Lung microvascular endothelial cell (primary cell): ENCODE measurements around the gene STK24. TPM values are rescaled to one million over a fixed set of nuclear protein-coding genes. Genes with fewer than 3 reads are reported as not detected.
"Not testable (repeated sequence)": the region's sequence is repeated elsewhere in the genome, so short reads cannot be mapped to it uniquely, and the experiment has no call there.

Experiments
- DNase-seq, 2 donors: peaks; one replicate each; pipeline versions ENCODE4 v3.0.0 to v3.0.0-alpha.2; 2010; ENCODE audit warnings: low read depth in 2 of 2
- total RNA-seq: library from RNA; depleted of rRNA; stranded (reverse); fragments of >200 nt; gene quantifications from 2 replicates; pipeline ENCODE4 v1.2.1, GENCODE V29; 2014

Gene STK24
- 23.2 and 27.7 TPM in 2 replicates for total RNA-seq

DNA sequence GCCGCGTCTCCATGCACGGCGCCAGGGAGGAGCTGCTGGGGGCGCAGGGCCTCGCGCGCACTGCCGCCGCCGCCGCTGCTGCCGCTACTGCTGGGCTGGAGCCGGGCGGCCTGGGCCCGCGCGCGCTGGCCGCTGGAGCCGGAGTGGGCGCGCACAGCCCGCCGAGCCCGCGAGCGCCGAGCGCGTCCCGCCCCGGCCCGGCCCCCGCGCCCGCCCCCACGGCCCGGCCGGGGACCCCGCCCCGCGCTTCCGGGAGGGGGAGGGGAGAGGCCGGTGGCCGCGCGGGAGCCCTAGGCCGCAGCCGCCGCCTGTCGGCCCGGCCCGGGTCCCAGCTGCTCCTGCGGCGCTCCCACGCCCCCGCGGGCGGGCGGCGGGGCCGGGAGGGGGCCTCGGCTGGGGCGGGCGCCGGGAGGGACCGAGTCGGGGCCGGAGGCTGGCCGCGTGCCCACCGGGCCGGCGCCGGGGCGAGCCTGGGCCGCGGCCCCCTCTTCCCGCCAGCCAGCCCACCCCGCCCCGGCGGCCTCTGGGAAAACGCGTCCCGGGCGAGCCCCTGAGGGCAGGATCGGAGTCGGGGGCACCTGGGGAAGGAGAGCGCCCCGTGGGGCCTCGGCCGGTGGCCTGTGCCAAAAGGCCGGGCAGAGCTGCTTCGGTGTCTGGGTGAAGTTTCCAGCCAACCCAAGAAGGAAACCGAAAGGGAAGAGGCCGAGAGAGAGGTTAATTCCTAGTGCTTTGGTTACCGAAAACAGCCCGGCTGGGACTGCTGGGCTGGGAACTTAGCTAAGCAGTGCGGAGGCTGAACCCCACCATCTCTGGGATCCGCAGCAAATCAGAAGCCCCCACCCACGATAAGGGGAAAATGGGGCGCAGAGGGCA, at the start of gene STK24:
Gene STK24, minus strand, starts transcription at position 145 of the 873 bp plus-strand sequence. CDS start 321 bp downstream, outside the sequence.
- peak; percentile 81 to 83 for DNase-seq

DNA sequence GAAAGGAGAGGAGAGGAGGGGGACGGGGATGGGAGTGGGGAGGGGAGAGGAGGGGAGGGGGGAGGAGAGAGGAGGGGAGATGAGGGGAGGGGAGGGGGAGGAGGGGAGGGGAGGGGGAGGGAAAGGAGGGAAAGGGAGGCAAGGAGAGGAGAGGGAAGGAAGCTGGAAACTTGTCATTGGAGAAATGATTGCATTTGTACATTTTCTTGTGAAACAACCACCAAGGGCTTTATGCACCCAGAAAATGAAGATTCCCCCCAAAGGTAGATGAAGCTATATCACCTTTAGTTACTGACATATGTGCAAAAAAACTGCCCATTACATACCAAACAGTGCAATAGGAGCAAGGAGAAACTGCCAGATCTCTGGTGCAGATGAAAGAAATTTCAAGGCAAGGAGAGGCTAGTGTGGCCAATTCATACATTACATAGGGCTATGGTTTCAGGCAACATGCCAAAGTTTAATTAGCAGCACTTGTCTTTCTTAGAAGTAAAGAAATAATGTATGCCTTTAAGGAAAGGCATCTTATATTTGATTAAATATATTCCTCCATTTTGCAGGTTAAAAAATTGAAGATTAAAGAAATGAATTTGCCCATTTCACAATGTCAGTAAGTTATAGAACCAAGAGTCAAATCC, 49.5 kb upstream of the STK24 start:
- DNase-seq: no peak

DNA sequence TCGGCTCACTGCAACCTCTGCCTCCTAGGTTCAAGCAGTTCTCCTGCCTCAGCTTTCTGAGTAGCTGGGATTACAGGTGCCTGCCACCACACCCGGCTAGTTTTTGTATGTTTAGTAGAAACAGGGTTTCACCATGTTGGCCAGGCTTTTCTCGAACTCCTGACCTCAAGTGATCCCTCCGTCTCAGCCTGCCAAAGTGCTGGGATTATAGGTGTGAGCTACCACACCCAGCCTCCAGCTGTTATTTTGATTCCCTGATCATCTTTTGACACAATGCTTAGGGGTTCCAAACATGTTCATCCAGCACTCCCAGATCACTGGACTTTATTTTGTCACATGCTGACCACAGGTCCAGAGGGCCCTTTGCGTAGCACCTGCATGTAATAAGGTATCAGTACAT, 47.7 kb upstream of the STK24 start:
- not testable (repeated sequence) for DNase-seq

GRCh38 chr13:98622931-98623331, 46.0 kb upstream of the STK24 start:
- DNase-seq: no peak

DNA sequence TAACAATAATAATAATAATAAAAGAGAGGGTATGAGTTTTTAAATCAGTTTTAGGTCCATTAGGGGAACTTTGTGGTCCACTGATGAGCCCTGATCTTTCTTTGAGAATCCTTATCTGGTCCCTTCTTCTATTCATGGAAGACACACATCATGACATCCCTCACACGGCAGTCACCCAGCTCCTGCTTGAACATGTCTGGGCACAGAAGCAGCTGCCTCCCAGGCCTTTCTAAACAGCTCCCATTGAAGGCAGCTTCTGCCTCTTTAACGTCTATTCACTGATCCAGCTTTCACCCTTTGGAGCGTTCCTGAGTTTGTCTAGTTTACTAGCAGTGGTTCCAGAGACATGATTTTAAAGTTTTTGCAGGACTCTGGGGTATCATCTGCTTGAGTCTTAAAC, 42.6 kb upstream of the STK24 start:
- no peak for DNase-seq

- not testable (repeated sequence) for DNase-seq
These were observed 38.7 kb upstream of the STK24 start for GRCh38 chr13:98615595-98615994.

DNA sequence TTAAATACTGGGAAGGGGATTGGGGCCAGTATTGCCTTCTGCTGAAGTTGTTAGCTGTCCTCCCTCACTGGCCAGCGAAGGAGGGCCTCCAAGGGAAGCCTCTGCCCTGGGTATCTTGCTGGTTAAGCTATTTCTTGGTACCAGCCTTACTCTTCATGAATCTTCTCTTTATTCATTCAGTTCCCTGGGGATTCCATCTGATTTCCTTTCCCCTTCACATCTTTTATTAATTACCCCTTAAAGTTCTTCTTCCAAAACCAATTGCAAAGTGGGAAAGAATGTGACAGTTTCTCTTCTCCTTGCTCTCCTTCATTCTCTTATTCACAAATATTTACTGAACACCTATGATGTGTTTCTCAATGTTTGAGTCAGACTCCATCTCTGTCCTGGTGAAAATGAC, 36.7 kb upstream of the STK24 start:
- no peak for DNase-seq

DNA sequence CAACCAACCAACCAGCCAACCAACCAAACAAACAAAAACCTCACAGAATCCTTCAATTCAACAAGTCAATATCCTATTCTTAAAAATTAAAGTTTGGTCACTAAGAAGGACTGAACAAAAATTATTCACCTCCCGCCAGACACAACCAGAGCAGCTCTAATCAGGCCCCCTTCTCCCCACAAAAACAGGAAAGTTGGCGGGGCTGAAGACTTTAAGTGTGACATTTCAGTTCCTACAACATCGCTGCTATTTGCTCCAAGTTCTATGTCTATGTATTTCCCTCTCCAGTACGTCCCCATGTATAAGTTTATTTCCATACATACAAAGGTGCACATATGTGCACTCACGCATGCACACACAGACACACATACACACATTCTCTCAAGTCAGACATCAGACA, 32.8 kb upstream of the STK24 start:
- no peak for DNase-seq

DNA sequence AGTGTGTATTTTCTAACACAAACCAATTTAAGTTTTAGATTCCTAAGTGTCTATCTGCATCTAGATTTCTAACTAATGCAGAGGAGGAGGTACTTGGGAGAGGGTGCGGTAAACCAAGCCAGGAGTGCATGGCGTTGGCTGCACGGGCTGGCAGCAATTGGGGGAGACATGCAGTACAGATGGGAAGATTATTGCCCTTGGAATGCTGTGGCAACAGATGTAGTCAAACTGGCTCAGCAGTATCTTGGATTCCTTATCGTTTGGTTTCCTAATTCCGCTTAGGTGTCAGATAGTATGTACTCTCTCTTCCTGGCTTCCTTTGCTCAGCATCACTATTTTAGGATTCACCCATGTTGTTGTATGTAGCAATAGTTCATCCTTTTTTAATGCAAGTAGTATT, 29.4 kb upstream of the STK24 start:
- DNase-seq: no peak

GRCh38 chr13:98599502-98600328, 22.8 kb upstream of the STK24 start:
- DNase-seq: no peak

- DNase-seq: peak; percentile 29 to 36
These were observed 21.1 kb upstream of the STK24 start for GRCh38 chr13:98598043-98598442.

DNA sequence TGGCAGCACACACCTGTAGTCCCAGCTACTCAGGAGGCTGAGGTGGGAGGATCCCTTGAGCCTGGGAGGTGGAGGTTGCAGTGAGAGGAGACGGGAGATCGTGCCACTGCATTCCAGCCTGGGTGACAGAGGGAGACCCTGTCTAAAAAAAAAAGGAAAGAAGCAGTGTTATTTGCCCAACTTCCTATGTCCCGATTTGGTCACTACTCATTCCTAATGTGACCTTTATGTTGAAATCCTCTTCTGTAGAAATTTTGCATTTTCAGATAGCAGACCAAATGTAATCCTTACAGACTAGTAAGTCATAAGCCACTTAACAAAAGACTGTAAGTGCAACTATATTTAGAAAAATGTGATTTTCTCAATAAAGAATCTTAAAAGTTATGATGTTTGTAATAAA, 18.2 kb upstream of the STK24 start:
- DNase-seq: no peak

DNA sequence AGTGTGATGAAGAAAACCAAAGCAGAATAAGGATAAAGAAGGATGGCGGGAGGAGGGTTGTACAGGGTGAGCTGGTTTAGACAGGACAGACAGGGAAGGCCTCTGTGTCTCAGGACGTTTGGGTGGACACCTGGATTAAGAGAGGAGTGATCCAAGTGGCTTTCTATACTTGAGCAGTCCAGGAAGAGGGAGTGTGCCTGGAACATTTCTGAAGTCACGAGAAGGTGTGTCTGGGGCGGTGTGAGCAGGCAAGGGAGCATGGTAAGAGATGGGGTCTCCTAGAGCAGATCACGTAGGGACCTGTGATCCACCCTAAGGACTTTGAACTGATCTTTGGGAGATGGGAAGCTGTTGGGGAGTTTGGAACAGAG, 15.4 kb upstream of the STK24 start:
- DNase-seq: no peak

DNA sequence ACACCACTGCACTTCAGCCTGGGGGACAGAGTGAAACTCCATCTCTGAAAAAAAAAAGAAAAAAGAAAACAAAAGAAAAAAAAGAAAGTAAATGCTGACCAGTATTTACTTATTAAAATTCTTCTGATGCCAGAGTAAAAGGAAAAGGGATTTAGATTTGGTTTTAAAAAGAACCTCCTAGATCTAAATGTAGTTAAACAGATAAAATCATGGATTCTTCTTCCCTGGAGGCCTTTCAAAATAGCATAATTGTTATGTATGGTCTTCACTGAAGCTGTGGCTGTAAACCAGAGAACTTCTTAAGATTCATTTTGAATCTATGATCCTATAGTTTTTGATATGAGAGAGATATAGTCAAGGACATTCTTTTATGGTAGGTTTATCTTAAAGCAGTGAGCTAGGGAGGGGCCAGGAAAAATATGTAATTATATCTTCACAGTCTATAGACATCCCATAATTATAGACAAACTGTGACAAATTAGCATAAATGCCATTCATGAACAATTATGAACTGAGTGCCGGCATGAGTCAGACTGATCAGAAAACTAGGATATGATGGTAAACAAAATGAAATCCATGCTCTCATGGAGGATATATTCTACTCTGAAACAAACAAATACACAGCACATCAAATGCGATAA, 14.9 kb upstream of the STK24 start:
- DNase-seq: no peak

- not testable (repeated sequence) for DNase-seq
These were observed 13.6 kb upstream of the STK24 start for GRCh38 chr13:98590471-98590870.

- DNase-seq: not testable (repeated sequence)
These were observed 12.6 kb upstream of the STK24 start for GRCh38 chr13:98589516-98589915.

GRCh38 chr13:98586400-98587345, 9.8 kb upstream of the STK24 start:
- DNase-seq: no peak

- no peak for DNase-seq
These were observed 9.0 kb upstream of the STK24 start for GRCh38 chr13:98585946-98586345.

DNA sequence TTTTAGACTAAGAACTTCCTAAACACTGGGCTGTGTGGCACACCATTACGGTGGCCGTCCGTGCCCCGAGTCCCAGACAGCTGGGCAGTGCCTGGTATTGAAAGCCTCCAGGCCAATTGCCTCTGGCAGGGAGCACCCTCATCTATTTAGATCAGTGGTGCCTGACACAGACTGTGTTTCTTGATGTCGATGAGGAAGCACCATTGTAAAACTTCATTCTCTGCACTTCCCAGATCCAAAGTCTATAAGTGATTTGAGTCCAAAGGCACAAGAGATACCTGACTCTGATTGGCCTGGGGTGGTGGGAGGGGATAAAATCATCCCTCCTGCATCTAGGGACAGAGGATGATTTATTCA, 8.5 kb upstream of the STK24 start:
- DNase-seq: no peak

DNA sequence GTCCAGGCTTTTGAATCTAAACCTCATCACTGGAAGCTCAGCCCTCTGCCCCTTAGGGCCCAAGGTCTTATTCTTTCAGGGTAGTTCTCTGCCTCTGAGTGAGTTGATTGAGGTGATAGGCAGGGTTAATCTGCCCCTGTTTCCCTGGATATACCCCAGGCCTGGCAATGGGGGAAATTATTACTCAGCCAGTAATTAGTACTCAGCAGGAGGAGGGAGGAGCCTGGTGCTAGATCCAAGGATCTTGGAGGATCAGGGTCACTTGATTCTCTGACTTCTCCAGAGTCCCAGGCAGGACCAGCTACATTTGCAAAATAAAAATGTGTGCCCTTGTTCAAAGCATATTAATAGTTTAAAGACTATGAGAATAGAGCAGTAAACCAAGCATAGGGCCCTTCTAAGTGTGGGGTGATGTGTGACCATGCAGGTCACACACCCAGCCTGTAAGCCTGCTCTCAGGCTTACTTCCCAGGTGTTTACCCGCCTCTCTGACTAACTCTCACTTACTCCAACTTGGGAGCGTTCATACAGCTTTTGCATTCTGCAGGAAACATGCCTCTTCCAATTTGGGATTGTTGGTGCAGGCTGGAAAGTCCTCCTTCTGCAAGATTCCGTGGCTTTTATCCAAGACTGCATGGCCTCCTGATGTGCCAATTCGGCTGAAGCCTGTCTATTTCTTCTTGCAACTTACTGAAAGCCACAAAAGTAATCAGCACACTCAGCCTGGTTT, 7.9 kb upstream of the STK24 start:
- no peak for DNase-seq
